OCI-LY7 (cell line): ENCODE results near the gene NUDT14. TPM values are rescaled to one million over a fixed set of nuclear protein-coding genes. Genes with fewer than 3 reads are reported as not detected.

Source experiments
- BruUV-seq: library from RNA; stranded (reverse); fragments of 400-500 nt; replicated peaks from 2 replicates; lab custom pipeline; 2021; lab: Mats Ljungman, UMichigan
- CTCF ChIA-PET: fragments of 300-600 bp; sonication (Branson Sonifier 250); formaldehyde crosslinking; loops from one replicate; lab custom pipeline; 2022; ENCODE audit warnings: antibody characterized with exemption; ENCODE audit not compliant: unreplicated experiment; lab: Charles Lee
- POLR2A ChIA-PET: fragments of 300-600 bp; sonication (Branson Sonifier 250); formaldehyde crosslinking; loops from one replicate; lab custom pipeline; 2022; ENCODE audit warnings: antibody characterized with exemption; lab: Charles Lee
- DNase-seq: peaks from one replicate; pipeline ENCODE4 v3.0.0-alpha.2; 2015; ENCODE audit warnings: low spot score
- H2AFZ ChIP-seq: fragments of 200-600 bp; sonication (generic), shearing (Covaris generic); 2 replicates; pipeline ENCODE4 v1.6.1; 2014; ENCODE audit warnings: mild to moderate bottlenecking, antibody characterized with exemption, low read length, moderate library complexity
- H3K27ac ChIP-seq: fragments of 200-600 bp; sonication (generic); 2 replicates; pipeline ENCODE4 v1.5.1; 2014; ENCODE audit warnings: mixed run types, low read depth, mild to moderate bottlenecking, moderate library complexity, low read length, inconsistent platforms; ENCODE audit not compliant: poor library complexity, severe bottlenecking
- H3K36me3 ChIP-seq: fragments of 200-600 bp; sonication (generic); 2 replicates; pipeline ENCODE4 v1.6.1; 2014; ENCODE audit warnings: mild to moderate bottlenecking, antibody characterized with exemption, low read length, moderate library complexity, mixed read lengths; ENCODE audit not compliant: insufficient read depth
- H3K4me1 ChIP-seq: fragments of 200-600 bp; sonication (generic); 2 replicates; pipeline ENCODE4 v1.5.1; 2014; ENCODE audit warnings: mild to moderate bottlenecking, low read length; ENCODE audit not compliant: insufficient read depth, poor library complexity, severe bottlenecking
- H3K4me2 ChIP-seq: fragments of 200-600 bp; sonication (generic); 2 replicates; pipeline ENCODE4 v1.6.1; 2014; ENCODE audit warnings: mild to moderate bottlenecking, low read length
- H3K4me3 ChIP-seq: fragments of 200-600 bp; sonication (generic); 2 replicates; pipeline ENCODE4 v1.5.1; 2014; ENCODE audit warnings: mild to moderate bottlenecking, low read depth, low read length; ENCODE audit not compliant: poor library complexity, severe bottlenecking
- H3K79me2 ChIP-seq: fragments of 200-600 bp; sonication (generic); 2 replicates; pipeline ENCODE4 v1.6.1; 2016; ENCODE audit warnings: low read depth, mild to moderate bottlenecking, low read length, moderate library complexity, mixed read lengths; ENCODE audit not compliant: insufficient read depth
- H3K9me2 ChIP-seq: fragments of 200-600 bp; sonication (generic); 2 replicates; pipeline ENCODE4 v1.6.1; 2016; ENCODE audit warnings: mild to moderate bottlenecking, low read length, mixed read lengths; ENCODE audit not compliant: insufficient read depth
- H3K9me3 ChIP-seq: fragments of 200-600 bp; sonication (generic); 2 replicates; pipeline ENCODE4 v1.6.1; 2014; ENCODE audit warnings: mild to moderate bottlenecking, mixed run types, low read length, mixed read lengths
- H4K20me1 ChIP-seq: fragments of 200-600 bp; sonication (generic); 2 replicates; pipeline ENCODE4 v1.6.1; 2014; ENCODE audit warnings: mild to moderate bottlenecking, antibody characterized with exemption, low read length, moderate library complexity, mixed read lengths; ENCODE audit not compliant: insufficient read depth
- EZH2phosphoT487 ChIP-seq: fragments of 200-600 bp; sonication (generic); IDR thresholded peaks from 2 replicates; pipeline ENCODE4 v1.6.1; 2018; ENCODE audit warnings: low read depth, borderline replicate concordance, mild to moderate bottlenecking, mixed run types, antibody characterized with exemption, low read length, moderate library complexity, mixed read lengths
- intact Hi-C: fragments of 100-400 bp; cut with micrococcal nuclease; formaldehyde crosslinking; loops from one replicate; pipeline ENCODE4 v1.10.0; 2022; ENCODE audit not compliant: unreplicated experiment
- total RNA-seq, 2 experiments: library from RNA; depleted of rRNA in 1 of 2; stranded (reverse); fragments of >200 nt in 1 of 2; shearing (Covaris generic) in 1 of 2; gene quantifications; 2 replicates each; pipeline ENCODE4 v1.2.3, GENCODE V29; 2014 to 2022
- TF ChIP-seq, protein P1 (sequence below): fragments of 200-600 bp; sonication (generic); conservative IDR thresholded peaks from 2 replicates; pipeline ENCODE4 v1.5.1; 2014; ENCODE audit warnings: mild to moderate bottlenecking, antibody characterized with exemption, low read length, moderate library complexity, mixed read lengths

NUDT14 gene
- total RNA-seq, 2 experiments from 2014 or later = 32.1 to 37.5 TPM

DNA sequence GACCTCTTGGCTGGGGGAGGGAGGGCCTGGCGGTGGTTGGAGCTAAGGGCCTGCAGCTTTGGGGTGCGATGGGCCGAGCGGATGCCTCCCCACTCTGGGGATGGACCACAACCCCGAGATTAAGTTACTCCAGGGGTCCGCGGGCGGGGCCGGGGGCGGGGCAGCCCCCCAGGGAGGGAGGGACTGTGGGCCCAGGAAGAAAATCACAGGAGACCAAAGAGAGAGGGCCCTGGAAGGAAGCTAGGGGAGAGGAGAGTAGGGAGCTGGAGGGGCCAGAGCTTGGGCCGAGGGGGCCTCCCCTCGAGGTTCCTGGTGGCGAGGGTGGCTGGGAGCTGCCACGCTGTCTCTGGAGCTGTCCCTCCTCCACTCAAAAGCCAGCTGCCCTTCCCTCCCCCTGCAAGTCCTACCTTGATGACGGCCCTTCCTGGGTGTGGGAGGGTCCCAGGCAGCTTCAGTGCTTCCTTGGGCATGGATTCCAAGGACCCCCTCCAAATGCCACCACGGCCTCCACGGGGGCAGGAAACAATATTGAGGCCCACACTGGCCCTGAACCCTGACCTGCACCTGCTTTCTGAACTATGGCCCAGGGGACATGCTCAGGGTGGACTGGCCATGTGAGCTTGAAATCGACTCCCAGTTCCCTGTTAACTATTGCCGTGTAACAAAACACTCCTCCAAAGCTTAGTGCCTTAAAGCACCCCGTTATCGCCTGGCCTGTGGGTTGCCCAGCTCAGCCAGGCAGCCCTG is 610 bp upstream of the NUDT14 start:
- Histone ChIP-seq H3K36me3 (no peaks in the 10 kb centered on the region), H3K9me3 (no peaks in the 10 kb centered on the region), H2AFZ (no peak overlapping the region), H3K4me1 (peaks cover 21% of the 10 kb centered on the region), H4K20me1 (no peaks in the 10 kb centered on the region), H3K27ac (no peak overlapping the region), H3K79me2 (no peaks in the 10 kb centered on the region), H3K4me2 (peak overlapping the region; percentile 82), H3K9me2 (no peaks in the 10 kb centered on the region), H3K4me3 (peak overlapping the region; percentile 68)
- ChIA-PET CTCF (interaction anchor here (0.6 kb wide), 1 partner anchor 119 kb away, joined by 3 read pairs; no protein-coding TSS in a partner anchor), POLR2A (interaction anchor here (0.7 kb wide), 1 partner anchor 11 kb away, joined by 3 read pairs; no protein-coding TSS in a partner anchor)
- no TSS peak for BruUV-seq
- TF ChIP-seq, protein P1, sequence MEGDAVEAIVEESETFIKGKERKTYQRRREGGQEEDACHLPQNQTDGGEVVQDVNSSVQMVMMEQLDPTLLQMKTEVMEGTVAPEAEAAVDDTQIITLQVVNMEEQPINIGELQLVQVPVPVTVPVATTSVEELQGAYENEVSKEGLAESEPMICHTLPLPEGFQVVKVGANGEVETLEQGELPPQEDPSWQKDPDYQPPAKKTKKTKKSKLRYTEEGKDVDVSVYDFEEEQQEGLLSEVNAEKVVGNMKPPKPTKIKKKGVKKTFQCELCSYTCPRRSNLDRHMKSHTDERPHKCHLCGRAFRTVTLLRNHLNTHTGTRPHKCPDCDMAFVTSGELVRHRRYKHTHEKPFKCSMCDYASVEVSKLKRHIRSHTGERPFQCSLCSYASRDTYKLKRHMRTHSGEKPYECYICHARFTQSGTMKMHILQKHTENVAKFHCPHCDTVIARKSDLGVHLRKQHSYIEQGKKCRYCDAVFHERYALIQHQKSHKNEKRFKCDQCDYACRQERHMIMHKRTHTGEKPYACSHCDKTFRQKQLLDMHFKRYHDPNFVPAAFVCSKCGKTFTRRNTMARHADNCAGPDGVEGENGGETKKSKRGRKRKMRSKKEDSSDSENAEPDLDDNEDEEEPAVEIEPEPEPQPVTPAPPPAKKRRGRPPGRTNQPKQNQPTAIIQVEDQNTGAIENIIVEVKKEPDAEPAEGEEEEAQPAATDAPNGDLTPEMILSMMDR = no peak
- no peak for TF ChIP-seq EZH2phosphoT487
- no peak for DNase-seq
- intact Hi-C loops = loop anchor here (5.0 kb wide), 1 partner anchor 89 kb away; no protein-coding TSS in a partner anchor

DNA sequence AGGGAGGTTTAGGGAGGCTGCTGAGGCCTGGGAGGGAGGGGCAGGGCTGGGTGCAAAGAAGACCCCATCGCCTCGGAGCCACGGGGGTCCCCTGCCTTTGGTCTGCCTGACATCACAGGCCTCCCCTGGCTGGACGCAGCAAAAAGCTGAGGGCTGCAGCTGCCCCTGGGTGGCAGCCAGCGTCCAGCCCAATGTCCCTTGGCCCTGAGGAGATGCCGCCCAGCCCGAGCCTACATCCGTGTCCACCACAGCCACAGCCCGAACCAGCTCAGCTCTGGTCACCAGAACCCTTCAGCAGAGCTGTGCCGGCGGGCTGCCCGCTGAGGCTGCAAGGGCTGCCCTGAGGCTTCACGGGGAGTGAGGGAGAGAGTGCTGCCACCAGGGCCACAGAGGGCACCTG is 1.9 kb downstream of the NUDT14 start:
- no peaks in the 10 kb centered on the region for H3K9me2 ChIP-seq
- no peak overlapping the region for H3K27ac ChIP-seq
- no peaks in the 10 kb centered on the region for H3K36me3 ChIP-seq
- no TSS peak for BruUV-seq
- H3K79me2 ChIP-seq = no peaks in the 10 kb centered on the region
- no peak overlapping the region for H3K4me3 ChIP-seq
- peaks cover 47% of the 10 kb centered on the region for H3K4me1 ChIP-seq
- no peak overlapping the region for H2AFZ ChIP-seq
- intact Hi-C loops = loop anchor here (5.0 kb wide), 1 partner anchor 517 kb away; no protein-coding TSS in a partner anchor
- TF ChIP-seq EZH2phosphoT487 = no peak
- TF ChIP-seq, protein P1 = no peak
- H4K20me1 ChIP-seq = no peaks in the 10 kb centered on the region
- POLR2A ChIA-PET = no interaction called here
- CTCF ChIA-PET = interaction anchor here (0.7 kb wide), 1 partner anchor 301 kb away, joined by 3 read pairs; no protein-coding TSS in a partner anchor
- H3K4me2 ChIP-seq = no peak overlapping the region
- H3K9me3 ChIP-seq = no peaks in the 10 kb centered on the region
- no peak for DNase-seq

DNA sequence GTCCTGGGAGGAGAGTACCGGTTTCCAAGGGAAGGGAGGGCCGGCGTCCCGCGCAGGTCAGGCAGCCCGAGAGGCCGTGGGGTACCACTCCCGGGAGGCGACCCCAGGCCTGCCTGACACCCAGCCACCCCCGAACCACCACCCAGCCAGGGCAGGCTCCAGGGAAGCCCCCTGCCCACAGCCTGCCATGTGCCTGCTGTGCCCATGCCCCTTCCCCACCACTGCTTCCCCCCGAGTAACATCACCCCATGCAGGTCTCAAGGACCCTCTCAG is 2.3 kb downstream of the NUDT14 start:
- H4K20me1 ChIP-seq = no peaks in the 10 kb centered on the region
- no peaks in the 10 kb centered on the region for H3K79me2 ChIP-seq
- no peak overlapping the region for H2AFZ ChIP-seq
- H3K27ac ChIP-seq = no peak overlapping the region
- POLR2A ChIA-PET = no interaction called here
- CTCF ChIA-PET = no interaction called here
- intact Hi-C loops = loop anchor here (5.0 kb wide), 1 partner anchor 517 kb away; no protein-coding TSS in a partner anchor
- no peak overlapping the region for H3K4me3 ChIP-seq
- H3K4me1 ChIP-seq = peaks cover 51% of the 10 kb centered on the region
- H3K9me3 ChIP-seq = no peaks in the 10 kb centered on the region
- no TSS peak for BruUV-seq
- no peaks in the 10 kb centered on the region for H3K36me3 ChIP-seq
- H3K4me2 ChIP-seq = no peak overlapping the region
- DNase-seq = no peak
- TF ChIP-seq, protein P1 = no peak
- TF ChIP-seq EZH2phosphoT487 = no peak
- no peaks in the 10 kb centered on the region for H3K9me2 ChIP-seq
